Lower leg skin (tissue), 3 donors: ENCODE results near the gene HS6ST3.

ENCODE experiments used
- CTCF ChIP-seq, 3 donors: fragments of 450-650 bp; IDR thresholded peaks; one replicate each; pipeline ENCODE4 v1.5.1; 2016; ENCODE audit warnings: antibody characterized with exemption in 3 of 3, mild to moderate bottlenecking in 3 of 3, moderate library complexity in 2 of 3
- POLR2A ChIP-seq, 2 donors: fragments of 450-650 bp; IDR thresholded peaks; one replicate each; pipeline ENCODE4 v1.6.1; 2016 to 2017; ENCODE audit warnings: antibody characterized with exemption in 2 of 2, mild to moderate bottlenecking in 1 of 2, moderate library complexity in 1 of 2

- no peak for TF ChIP-seq CTCF (IDR thresholded peaks at IDR 0.05)
- TF ChIP-seq POLR2A (IDR thresholded peaks at IDR 0.05) = no peak
Measured at GRCh38 chr13:96793404-96793755, 703.5 kb downstream of the HS6ST3 start.
